ENCODE results near the gene NUDT8.

The NUDT8 gene

GRCh38 chr11:67654225-67654624 lies 24.5 kb upstream of the NUDT8 start:
- no peak overlapping the region for H3K4me2 ChIP-seq
- H3K9ac ChIP-seq, result no peak overlapping the region
- no peaks in the 10 kb centered on the region for H3K27me3 ChIP-seq (ENCODE audit: insufficient read depth, low read depth)
- no peaks in the 10 kb centered on the region for H4K20me1 ChIP-seq (ENCODE audit: insufficient read depth)
- H3K27ac ChIP-seq, result no peak overlapping the region
- TF ChIP-seq CTCF (conservative IDR thresholded peaks at IDR 0.05; ENCODE audit: low read depth, low read length), result no peak
- H3K4me3 ChIP-seq (IDR thresholded peaks at IDR 0.05; ENCODE audit: insufficient read depth, low read depth, low read length), result no peak overlapping the region
- no peaks in the 10 kb centered on the region for H3K36me3 ChIP-seq (ENCODE audit: insufficient read depth)
- no peak overlapping the region for H2AFZ ChIP-seq (ENCODE audit: low read depth)
- no peaks in the 10 kb centered on the region for H3K79me2 ChIP-seq (ENCODE audit: insufficient read depth, low read depth)
- H3K4me1 ChIP-seq (ENCODE audit: low read depth, poor library complexity, severe bottlenecking), result peaks cover 27% of the 10 kb centered on the region

GRCh38 chr11:67652965-67653845 lies 23.5 kb upstream of the NUDT8 start:
- no peak overlapping the region for H3K27ac ChIP-seq
- H3K4me3 ChIP-seq (IDR thresholded peaks at IDR 0.05; ENCODE audit: insufficient read depth, low read depth, low read length), result no peak overlapping the region
- TF ChIP-seq CTCF (conservative IDR thresholded peaks at IDR 0.05; ENCODE audit: low read depth, low read length), result no peak
- no peaks in the 10 kb centered on the region for H3K79me2 ChIP-seq (ENCODE audit: insufficient read depth, low read depth)
- no peak overlapping the region for H2AFZ ChIP-seq (ENCODE audit: low read depth)
- H3K9ac ChIP-seq, result no peak overlapping the region
- H3K4me2 ChIP-seq, result no peak overlapping the region
- no peaks in the 10 kb centered on the region for H3K36me3 ChIP-seq (ENCODE audit: insufficient read depth)
- no peaks in the 10 kb centered on the region for H3K27me3 ChIP-seq (ENCODE audit: insufficient read depth, low read depth)
- H4K20me1 ChIP-seq (ENCODE audit: insufficient read depth), result no peaks in the 10 kb centered on the region
- peaks cover 30% of the 10 kb centered on the region for H3K4me1 ChIP-seq (ENCODE audit: low read depth, poor library complexity, severe bottlenecking)

- no peak overlapping the region for H3K4me3 ChIP-seq (IDR thresholded peaks at IDR 0.05; ENCODE audit: insufficient read depth, low read depth, low read length)
- H3K4me2 ChIP-seq, result no peak overlapping the region
Observed at GRCh38 chr11:67651976-67652781, 22.4 kb upstream of the NUDT8 start.

More at GRCh38 chr11:67651976-67652781, 22.4 kb upstream of the NUDT8 start:
- Histone ChIP-seq H3K9ac (no peak overlapping the region), H2AFZ (ENCODE audit: low read depth) (no peak overlapping the region), H3K36me3 (ENCODE audit: insufficient read depth) (no peaks in the 10 kb centered on the region), H3K27ac (no peak overlapping the region), H3K4me1 (ENCODE audit: low read depth, poor library complexity, severe bottlenecking) (peaks cover 35% of the 10 kb centered on the region), H3K79me2 (ENCODE audit: insufficient read depth, low read depth) (no peaks in the 10 kb centered on the region), H3K27me3 (ENCODE audit: insufficient read depth, low read depth) (no peaks in the 10 kb centered on the region), H4K20me1 (ENCODE audit: insufficient read depth) (no peaks in the 10 kb centered on the region)
- TF ChIP-seq CTCF (conservative IDR thresholded peaks at IDR 0.05; ENCODE audit: low read depth, low read length), result no peak
